ENCODE data around the gene PRKG1. TPM values are rescaled to one million over a fixed set of nuclear protein-coding genes. Genes with fewer than 3 reads are reported as not detected.
A peak's percentile ranks its signal among the peaks of the same experiment; 100 is the strongest.
"Not testable (repeated sequence)": the region's sequence is repeated elsewhere in the genome, so short reads cannot be mapped to it uniquely, and the experiment has no call there.

The PRKG1 gene
- polyA plus RNA-seq, 3 donors: 11.9 to 16.4 (median 13.7) TPM

GRCh38 chr10:51724038-51724437 lies 649.8 kb downstream of the PRKG1 start:
- no peak for DNase-seq (ENCODE audit: extremely low read depth in 1 of 11, low read depth in 9 of 11, low spot score in 4 of 11)

GRCh38 chr10:51729822-51730555 lies 655.7 kb downstream of the PRKG1 start:
- peak in 8 of 11 donors; percentile 2 to 31 (median 16) for DNase-seq (ENCODE audit: extremely low read depth in 1 of 11, low read depth in 9 of 11, low spot score in 4 of 11)

GRCh38 chr10:51733057-51733456 lies 658.8 kb downstream of the PRKG1 start:
- no peak for DNase-seq (ENCODE audit: extremely low read depth in 1 of 11, low read depth in 9 of 11, low spot score in 4 of 11)

- DNase-seq (ENCODE audit: extremely low read depth in 1 of 11, low read depth in 9 of 11, low spot score in 4 of 11): no peak
Measured at GRCh38 chr10:51743146-51743545, 668.9 kb downstream of the PRKG1 start.

GRCh38 chr10:51744235-51745000 lies 670.1 kb downstream of the PRKG1 start:
- DNase-seq (ENCODE audit: extremely low read depth in 1 of 11, low read depth in 9 of 11, low spot score in 4 of 11): no peak

- DNase-seq (ENCODE audit: extremely low read depth in 1 of 11, low read depth in 9 of 11, low spot score in 4 of 11): no peak
Measured at GRCh38 chr10:51745397-51745796, 671.1 kb downstream of the PRKG1 start.

- no peak for DNase-seq (ENCODE audit: extremely low read depth in 1 of 11, low read depth in 9 of 11, low spot score in 4 of 11)
Measured at GRCh38 chr10:51747216-51747615, 672.9 kb downstream of the PRKG1 start.

- no peak for DNase-seq (ENCODE audit: extremely low read depth in 1 of 11, low read depth in 9 of 11, low spot score in 4 of 11)
Measured at GRCh38 chr10:51748959-51749358, 674.7 kb downstream of the PRKG1 start.

- no peak for DNase-seq (ENCODE audit: extremely low read depth in 1 of 11, low read depth in 9 of 11, low spot score in 4 of 11)
Measured at GRCh38 chr10:51758366-51758765, 684.1 kb downstream of the PRKG1 start.

GRCh38 chr10:51758838-51759237 lies 684.6 kb downstream of the PRKG1 start:
- DNase-seq (ENCODE audit: extremely low read depth in 1 of 11, low read depth in 9 of 11, low spot score in 4 of 11): not testable (repeated sequence)

- DNase-seq (ENCODE audit: extremely low read depth in 1 of 11, low read depth in 9 of 11, low spot score in 4 of 11): no peak
Measured at GRCh38 chr10:51759896-51760534, 685.7 kb downstream of the PRKG1 start.

- DNase-seq (ENCODE audit: extremely low read depth in 1 of 11, low read depth in 9 of 11, low spot score in 4 of 11): no peak
Measured at GRCh38 chr10:51760864-51761640, 686.8 kb downstream of the PRKG1 start.

GRCh38 chr10:51763746-51764145 lies 689.5 kb downstream of the PRKG1 start:
- no peak for DNase-seq (ENCODE audit: extremely low read depth in 1 of 11, low read depth in 9 of 11, low spot score in 4 of 11)

- no peak for DNase-seq (ENCODE audit: extremely low read depth in 1 of 11, low read depth in 9 of 11, low spot score in 4 of 11)
Measured at GRCh38 chr10:51765284-51765971, 691.1 kb downstream of the PRKG1 start.

- no peak for DNase-seq (ENCODE audit: extremely low read depth in 1 of 11, low read depth in 9 of 11, low spot score in 4 of 11)
Measured at GRCh38 chr10:51766423-51767102, 692.3 kb downstream of the PRKG1 start.

GRCh38 chr10:51767103-51767763 lies 692.9 kb downstream of the PRKG1 start:
- no peak for DNase-seq (ENCODE audit: extremely low read depth in 1 of 11, low read depth in 9 of 11, low spot score in 4 of 11)

GRCh38 chr10:51768886-51769465 lies 694.7 kb downstream of the PRKG1 start:
- DNase-seq (ENCODE audit: extremely low read depth in 1 of 11, low read depth in 9 of 11, low spot score in 4 of 11): no peak

All from renal cortex interstitium (tissue), 11 donors.